IMR-90 (cell line): ENCODE measurements around the gene RUNDC1. TPM values are rescaled to one million over a fixed set of nuclear protein-coding genes. Genes with fewer than 3 reads are reported as not detected.

Source experiments
- CEBPB ChIP-seq: IDR thresholded peaks from 2 replicates; pipeline ENCODE4 v1.6.1; 2012; ENCODE audit warnings: low read depth, low read length, improper control_type of control experiment
- SMC3 ChIP-seq: fragments of 150-350 bp; IDR thresholded peaks from 2 replicates; pipeline ENCODE4 v1.6.1; 2016; ENCODE audit warnings: low read depth, mild to moderate bottlenecking, antibody characterized with exemption, low read length, moderate library complexity
- polyA plus RNA-seq, 3 experiments: library from polyadenylated mRNA; depleted of rRNA; stranded (reverse); fragments of >200 nt; gene quantifications; 2 replicates each; pipeline ENCODE4 v1.2.3, GENCODE V29; 2012; ENCODE audit warnings: low replicate concordance in 1 of 3
- total RNA-seq: library from RNA; depleted of rRNA; stranded (reverse); fragments of >200 nt; gene quantifications from 2 replicates; pipeline ENCODE4 v1.2.3, GENCODE V29; 2012
- TF ChIP-seq, protein P1 (sequence below): fragments of 150-350 bp; IDR thresholded peaks from 2 replicates; pipeline ENCODE4 v1.6.1; 2017; ENCODE audit warnings: mild to moderate bottlenecking, antibody characterized with exemption, low read length, low read depth

Gene RUNDC1
- total and polyA plus RNA-seq, 2 of the 4 experiments (the other 2 are of a cell fraction), result 7.0 to 7.9 TPM

- TF ChIP-seq, protein P1, sequence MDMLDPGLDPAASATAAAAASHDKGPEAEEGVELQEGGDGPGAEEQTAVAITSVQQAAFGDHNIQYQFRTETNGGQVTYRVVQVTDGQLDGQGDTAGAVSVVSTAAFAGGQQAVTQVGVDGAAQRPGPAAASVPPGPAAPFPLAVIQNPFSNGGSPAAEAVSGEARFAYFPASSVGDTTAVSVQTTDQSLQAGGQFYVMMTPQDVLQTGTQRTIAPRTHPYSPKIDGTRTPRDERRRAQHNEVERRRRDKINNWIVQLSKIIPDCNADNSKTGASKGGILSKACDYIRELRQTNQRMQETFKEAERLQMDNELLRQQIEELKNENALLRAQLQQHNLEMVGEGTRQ, result peak; percentile 21; the same call in 1 of the 2 replicates
- TF ChIP-seq CEBPB, result no peak
- no peak for TF ChIP-seq SMC3
These were observed 26.5 kb downstream of the RUNDC1 start, which contains the start of gene IFI35 (continued) for GRCh38 chr17:43006639-43007551.
